GM12875 (cell line): Measurements from ENCODE around the gene GPRIN1.

Experiments
- H3K4me3 ChIP-seq: one replicate; pipeline ENCODE4 v1.5.1; 2011; ENCODE audit warnings: low read depth, low read length, control low read depth
- CTCF ChIP-seq: IDR thresholded peaks from 2 replicates; pipeline ENCODE4 v1.5.1; 2011; ENCODE audit warnings: low read depth, mild to moderate bottlenecking, control low read depth, inconsistent platforms, low read length, moderate library complexity, borderline replicate concordance; ENCODE audit not compliant: insufficient read depth

Gene GPRIN1

GRCh38 chr5:176590035-176590717, 19.8 kb downstream of the GPRIN1 start:
- TF ChIP-seq CTCF: no peak

GRCh38 chr5:176589039-176589769, 20.8 kb downstream of the GPRIN1 start:
- H3K4me3 ChIP-seq: no peak overlapping the region

More at GRCh38 chr5:176590035-176590717, 19.8 kb downstream of the GPRIN1 start:
- H3K4me3 ChIP-seq: no peak overlapping the region

GRCh38 chr5:176588297-176588696, 21.7 kb downstream of the GPRIN1 start:
- TF ChIP-seq CTCF: no peak
- H3K4me3 ChIP-seq: no peak overlapping the region

More at GRCh38 chr5:176589039-176589769, 20.8 kb downstream of the GPRIN1 start:
- TF ChIP-seq CTCF: no peak

GRCh38 chr5:176587398-176587797, 22.6 kb downstream of the GPRIN1 start:
- TF ChIP-seq CTCF: no peak

GRCh38 chr5:176583076-176583475, 26.9 kb downstream of the GPRIN1 start:
- no peak overlapping the region for H3K4me3 ChIP-seq
- no peak for TF ChIP-seq CTCF

More at GRCh38 chr5:176587398-176587797, 22.6 kb downstream of the GPRIN1 start:
- H3K4me3 ChIP-seq: no peak overlapping the region

- TF ChIP-seq CTCF: no peak
- H3K4me3 ChIP-seq: no peak overlapping the region
These were observed 28.6 kb downstream of the GPRIN1 start for GRCh38 chr5:176581361-176581760.

GRCh38 chr5:176579323-176579722, 30.6 kb downstream of the GPRIN1 start:
- H3K4me3 ChIP-seq: no peak overlapping the region
- no peak for TF ChIP-seq CTCF
